Mammary epithelial cell (primary cell): ENCODE data around the gene PTMA.

ENCODE experiments used
- EZH2 ChIP-seq: IDR thresholded peaks from 2 replicates; pipeline ENCODE4 v1.6.1; 2012; ENCODE audit warnings: low read length, inconsistent platforms, borderline replicate concordance
- TF ChIP-seq, protein P1 (sequence below), 2 donors: IDR thresholded peaks in 1 of 2; conservative IDR thresholded peaks in 1 of 2; 2 replicates each; pipeline ENCODE4 v1.5.1; 2011 to 2012; ENCODE audit warnings: inconsistent platforms in 2 of 2, low read length in 2 of 2, mild to moderate bottlenecking in 2 of 2, control low read depth in 1 of 2, low read depth in 1 of 2; ENCODE audit not compliant: insufficient read depth in 1 of 2; ENCODE audit errors: extremely low read depth in 1 of 2

DNA sequence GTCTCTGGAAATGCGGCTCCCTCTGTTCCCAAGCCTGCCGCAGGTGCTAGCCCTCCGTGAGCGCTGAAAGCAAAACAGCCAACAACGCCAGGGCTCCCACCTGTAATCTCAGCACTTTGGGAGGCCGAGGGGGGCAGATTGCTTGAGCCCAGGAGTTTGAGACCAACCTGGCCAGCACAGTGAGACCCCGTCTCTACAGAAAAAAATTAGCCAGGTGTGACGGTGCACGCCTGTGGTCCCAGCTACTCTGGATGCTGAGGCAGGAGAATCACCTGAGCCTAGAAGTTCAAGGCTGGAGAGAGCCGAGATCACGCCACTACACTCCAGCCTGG lies 41.3 kb upstream of the PTMA start:
- TF ChIP-seq, protein P1, sequence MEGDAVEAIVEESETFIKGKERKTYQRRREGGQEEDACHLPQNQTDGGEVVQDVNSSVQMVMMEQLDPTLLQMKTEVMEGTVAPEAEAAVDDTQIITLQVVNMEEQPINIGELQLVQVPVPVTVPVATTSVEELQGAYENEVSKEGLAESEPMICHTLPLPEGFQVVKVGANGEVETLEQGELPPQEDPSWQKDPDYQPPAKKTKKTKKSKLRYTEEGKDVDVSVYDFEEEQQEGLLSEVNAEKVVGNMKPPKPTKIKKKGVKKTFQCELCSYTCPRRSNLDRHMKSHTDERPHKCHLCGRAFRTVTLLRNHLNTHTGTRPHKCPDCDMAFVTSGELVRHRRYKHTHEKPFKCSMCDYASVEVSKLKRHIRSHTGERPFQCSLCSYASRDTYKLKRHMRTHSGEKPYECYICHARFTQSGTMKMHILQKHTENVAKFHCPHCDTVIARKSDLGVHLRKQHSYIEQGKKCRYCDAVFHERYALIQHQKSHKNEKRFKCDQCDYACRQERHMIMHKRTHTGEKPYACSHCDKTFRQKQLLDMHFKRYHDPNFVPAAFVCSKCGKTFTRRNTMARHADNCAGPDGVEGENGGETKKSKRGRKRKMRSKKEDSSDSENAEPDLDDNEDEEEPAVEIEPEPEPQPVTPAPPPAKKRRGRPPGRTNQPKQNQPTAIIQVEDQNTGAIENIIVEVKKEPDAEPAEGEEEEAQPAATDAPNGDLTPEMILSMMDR (conservative IDR thresholded peaks at IDR 0.05 in 1 of 2, IDR thresholded peaks at IDR 0.05 in 1 of 2; ENCODE audit: extremely low read depth in 1 of 2, insufficient read depth in 1 of 2, low read depth in 1 of 2, low read length in 2 of 2): no peak
- TF ChIP-seq EZH2: no peak
